Measurements from ENCODE around the gene SAMD10.

SAMD10 gene

GRCh38 chr20:63955281-63955826 is 24.1 kb downstream of the SAMD10 start:
- 6% methylated on average over 17 of the region's 31 CpGs for WGBS (ENCODE audit: insufficient coverage)
- H3K27ac ChIP-seq (ENCODE audit: insufficient read depth in 1 of 2, low read depth in 1 of 2, low read length in 2 of 2, poor library complexity in 1 of 2, severe bottlenecking in 2 of 2): peak overlapping the region; percentile 50 to 84
- ChIA-PET POLR2A (no interaction called here), CTCF (interaction anchor here (1.0 to 1.2 kb wide), 3 partner anchors 18 to 63 kb away, joined by 3 read pairs; no protein-coding TSS in a partner anchor)
- no peaks in the 10 kb centered on the region for H3K27me3 ChIP-seq (replicated peaks in 2 of 5; ENCODE audit: control insufficient read depth in 4 of 5, insufficient read depth in 5 of 5, low read length in 4 of 5)
- H3K4me1 ChIP-seq (ENCODE audit: control extremely low read depth in 1 of 4, control insufficient read depth in 4 of 4, insufficient read depth in 4 of 4, low read length in 3 of 4): peaks cover 0 to 42% (median 40%) of the 10 kb centered on the region in 4 experiments
- no peaks in the 10 kb centered on the region for H3K9me3 ChIP-seq (ENCODE audit: control extremely low read depth in 1 of 5, control insufficient read depth in 4 of 5, insufficient read depth in 2 of 5, low read depth in 1 of 5, low read length in 4 of 5)
- peaks cover 4 to 35% (median 15%) of the 10 kb centered on the region in 4 experiments for H3K36me3 ChIP-seq (ENCODE audit: control insufficient read depth in 4 of 4, insufficient read depth in 4 of 4, low read length in 3 of 4)
- H3K4me3 ChIP-seq (ENCODE audit: control insufficient read depth in 1 of 7, extremely low read depth in 1 of 7, insufficient read depth in 4 of 7, low read depth in 2 of 7, low read length in 6 of 7): peak overlapping the region; percentile 73 to 94 (median 82)
- DNase-seq: peak in 2 of 3 donors; percentile 53 to 64

GRCh38 chr20:63953764-63954429 is 25.5 kb downstream of the SAMD10 start:
- peaks cover 0 to 51% (median 51%) of the 10 kb centered on the region in 4 experiments for H3K4me1 ChIP-seq (ENCODE audit: control extremely low read depth in 1 of 4, control insufficient read depth in 4 of 4, insufficient read depth in 4 of 4, low read length in 3 of 4)
- no peaks in the 10 kb centered on the region for H3K9me3 ChIP-seq (ENCODE audit: control extremely low read depth in 1 of 5, control insufficient read depth in 4 of 5, insufficient read depth in 2 of 5, low read depth in 1 of 5, low read length in 4 of 5)
- 84% methylated on average over 11 of the region's 13 CpGs for WGBS (ENCODE audit: insufficient coverage)
- CTCF ChIA-PET: interaction anchor here (0.7 to 1.6 kb wide), 2 partner anchors 26 kb away, joined by 3 to 5 read pairs; partner anchors contain the start of gene SAMD10
- POLR2A ChIA-PET: no interaction called here
- no peaks in the 10 kb centered on the region for H3K27me3 ChIP-seq (replicated peaks in 2 of 5; ENCODE audit: control insufficient read depth in 4 of 5, insufficient read depth in 5 of 5, low read length in 4 of 5)
- no peak overlapping the region for H3K4me3 ChIP-seq (ENCODE audit: control insufficient read depth in 1 of 7, extremely low read depth in 1 of 7, insufficient read depth in 4 of 7, low read depth in 2 of 7, low read length in 6 of 7)
- H3K27ac ChIP-seq (ENCODE audit: insufficient read depth in 1 of 2, low read depth in 1 of 2, low read length in 2 of 2, poor library complexity in 1 of 2, severe bottlenecking in 2 of 2): no peak overlapping the region
- peaks cover 0 to 28% (median 6%) of the 10 kb centered on the region in 4 experiments for H3K36me3 ChIP-seq (ENCODE audit: control insufficient read depth in 4 of 4, insufficient read depth in 4 of 4, low read length in 3 of 4)
- DNase-seq: no peak

GRCh38 chr20:63952769-63953168 is 26.7 kb downstream of the SAMD10 start:
- WGBS (ENCODE audit: insufficient coverage): 95% methylated on average over 10 of the region's 14 CpGs
- H3K9me3 ChIP-seq (ENCODE audit: control extremely low read depth in 1 of 5, control insufficient read depth in 4 of 5, insufficient read depth in 2 of 5, low read depth in 1 of 5, low read length in 4 of 5): no peaks in the 10 kb centered on the region
- no peak for DNase-seq
- H3K4me3 ChIP-seq (ENCODE audit: control insufficient read depth in 1 of 7, extremely low read depth in 1 of 7, insufficient read depth in 4 of 7, low read depth in 2 of 7, low read length in 6 of 7): peak overlapping the region in 1 of 7 experiments; percentile 24
- H3K4me1 ChIP-seq (ENCODE audit: control extremely low read depth in 1 of 4, control insufficient read depth in 4 of 4, insufficient read depth in 4 of 4, low read length in 3 of 4): peaks cover 0 to 59% (median 55%) of the 10 kb centered on the region in 4 experiments
- CTCF ChIA-PET: interaction anchor here (1.5 kb wide), 1 partner anchor 21 kb away, joined by 6 read pairs; no protein-coding TSS in a partner anchor
- no peak overlapping the region for H3K27ac ChIP-seq (ENCODE audit: insufficient read depth in 1 of 2, low read depth in 1 of 2, low read length in 2 of 2, poor library complexity in 1 of 2, severe bottlenecking in 2 of 2)
- no peaks in the 10 kb centered on the region for H3K27me3 ChIP-seq (replicated peaks in 2 of 5; ENCODE audit: control insufficient read depth in 4 of 5, insufficient read depth in 5 of 5, low read length in 4 of 5)
- peaks cover 0 to 22% (median 4%) of the 10 kb centered on the region in 4 experiments for H3K36me3 ChIP-seq (ENCODE audit: control insufficient read depth in 4 of 4, insufficient read depth in 4 of 4, low read length in 3 of 4)
- POLR2A ChIA-PET: no interaction called here

- WGBS (ENCODE audit: insufficient coverage): 92% methylated on average over 15 of the region's 15 CpGs
- no peak for DNase-seq
- no peak overlapping the region for H3K27ac ChIP-seq (ENCODE audit: insufficient read depth in 1 of 2, low read depth in 1 of 2, low read length in 2 of 2, poor library complexity in 1 of 2, severe bottlenecking in 2 of 2)
- POLR2A ChIA-PET: no interaction called here
- H3K36me3 ChIP-seq (ENCODE audit: control insufficient read depth in 4 of 4, insufficient read depth in 4 of 4, low read length in 3 of 4): peaks cover 0 to 22% (median 4%) of the 10 kb centered on the region in 4 experiments
- H3K9me3 ChIP-seq (ENCODE audit: control extremely low read depth in 1 of 5, control insufficient read depth in 4 of 5, insufficient read depth in 2 of 5, low read depth in 1 of 5, low read length in 4 of 5): no peaks in the 10 kb centered on the region
- H3K4me1 ChIP-seq (ENCODE audit: control extremely low read depth in 1 of 4, control insufficient read depth in 4 of 4, insufficient read depth in 4 of 4, low read length in 3 of 4): peaks cover 0 to 59% (median 53%) of the 10 kb centered on the region in 4 experiments
- no peaks in the 10 kb centered on the region for H3K27me3 ChIP-seq (replicated peaks in 2 of 5; ENCODE audit: control insufficient read depth in 4 of 5, insufficient read depth in 5 of 5, low read length in 4 of 5)
- CTCF ChIA-PET: interaction anchor here (0.7 to 1.5 kb wide), 2 partner anchors 21 to 25 kb away, joined by 3 to 6 read pairs; no protein-coding TSS in a partner anchor
- H3K4me3 ChIP-seq (ENCODE audit: control insufficient read depth in 1 of 7, extremely low read depth in 1 of 7, insufficient read depth in 4 of 7, low read depth in 2 of 7, low read length in 6 of 7): no peak overlapping the region
Measured at GRCh38 chr20:63952210-63952535, 27.3 kb downstream of the SAMD10 start.

- no peak overlapping the region for H3K4me3 ChIP-seq (ENCODE audit: control insufficient read depth in 1 of 7, extremely low read depth in 1 of 7, insufficient read depth in 4 of 7, low read depth in 2 of 7, low read length in 6 of 7)
- H3K9me3 ChIP-seq (ENCODE audit: control extremely low read depth in 1 of 5, control insufficient read depth in 4 of 5, insufficient read depth in 2 of 5, low read depth in 1 of 5, low read length in 4 of 5): no peaks in the 10 kb centered on the region
- H3K27me3 ChIP-seq (replicated peaks in 2 of 5; ENCODE audit: control insufficient read depth in 4 of 5, insufficient read depth in 5 of 5, low read length in 4 of 5): no peaks in the 10 kb centered on the region
- CTCF ChIA-PET: interaction anchor here (0.7 to 1.6 kb wide), 3 partner anchors 22 to 26 kb away, joined by 3 to 9 read pairs (median 6); no protein-coding TSS in a partner anchor
- H3K36me3 ChIP-seq (ENCODE audit: control insufficient read depth in 4 of 4, insufficient read depth in 4 of 4, low read length in 3 of 4): peaks cover 0 to 22% (median 4%) of the 10 kb centered on the region in 4 experiments
- WGBS (ENCODE audit: insufficient coverage): 90% methylated on average over 17 of the region's 17 CpGs
- H3K4me1 ChIP-seq (ENCODE audit: control extremely low read depth in 1 of 4, control insufficient read depth in 4 of 4, insufficient read depth in 4 of 4, low read length in 3 of 4): peaks cover 0 to 54% (median 49%) of the 10 kb centered on the region in 4 experiments
- no peak for DNase-seq
- H3K27ac ChIP-seq (ENCODE audit: insufficient read depth in 1 of 2, low read depth in 1 of 2, low read length in 2 of 2, poor library complexity in 1 of 2, severe bottlenecking in 2 of 2): no peak overlapping the region
- POLR2A ChIA-PET: no interaction called here
Measured at GRCh38 chr20:63951398-63952209, 27.8 kb downstream of the SAMD10 start.

- no peaks in the 10 kb centered on the region for H3K27me3 ChIP-seq (replicated peaks in 2 of 5; ENCODE audit: control insufficient read depth in 4 of 5, insufficient read depth in 5 of 5, low read length in 4 of 5)
- no peak overlapping the region for H3K27ac ChIP-seq (ENCODE audit: insufficient read depth in 1 of 2, low read depth in 1 of 2, low read length in 2 of 2, poor library complexity in 1 of 2, severe bottlenecking in 2 of 2)
- H3K4me3 ChIP-seq (ENCODE audit: control insufficient read depth in 1 of 7, extremely low read depth in 1 of 7, insufficient read depth in 4 of 7, low read depth in 2 of 7, low read length in 6 of 7): no peak overlapping the region
- 95% methylated on average over 16 of the region's 20 CpGs for WGBS (ENCODE audit: insufficient coverage)
- H3K4me1 ChIP-seq (ENCODE audit: control extremely low read depth in 1 of 4, control insufficient read depth in 4 of 4, insufficient read depth in 4 of 4, low read length in 3 of 4): peaks cover 0 to 51% (median 48%) of the 10 kb centered on the region in 4 experiments
- ChIA-PET POLR2A (no interaction called here), CTCF (interaction anchor here (1.6 kb wide), 1 partner anchor 23 kb away, joined by 9 read pairs; no protein-coding TSS in a partner anchor)
- H3K36me3 ChIP-seq (ENCODE audit: control insufficient read depth in 4 of 4, insufficient read depth in 4 of 4, low read length in 3 of 4): peaks cover 0 to 28% (median 7%) of the 10 kb centered on the region in 4 experiments
- H3K9me3 ChIP-seq (ENCODE audit: control extremely low read depth in 1 of 5, control insufficient read depth in 4 of 5, insufficient read depth in 2 of 5, low read depth in 1 of 5, low read length in 4 of 5): no peaks in the 10 kb centered on the region
- no peak for DNase-seq
Measured at GRCh38 chr20:63950701-63951397, 28.6 kb downstream of the SAMD10 start.
